CD8-positive, alpha-beta memory T cell (primary cell): ENCODE data around the gene TAF11L14. TPM values are rescaled to one million over a fixed set of nuclear protein-coding genes. Genes with fewer than 3 reads are reported as not detected.
"Not testable (repeated sequence)": the region's sequence is repeated elsewhere in the genome, so short reads cannot be mapped to it uniquely, and the experiment has no call there.

ENCODE experiments used
- CTCF ChIA-PET: fragments of 350-600 bp; sonication (Branson Sonifier 250); formaldehyde crosslinking; loops from one replicate; lab custom pipeline; 2021; ENCODE audit warnings: antibody characterized with exemption; lab: Charles Lee
- POLR2A ChIA-PET: fragments of 350-600 bp; sonication (Branson Sonifier 250); formaldehyde crosslinking; loops from one replicate; lab custom pipeline; 2021; ENCODE audit warnings: antibody characterized with exemption; lab: Charles Lee
- DNase-seq, 5 donors: peaks; one replicate each; pipeline versions ENCODE4 v3.0.0 to v3.0.0-alpha.2; 2020 to 2022; ENCODE audit warnings: mixed read lengths in 1 of 5
- H3K27ac ChIP-seq: one replicate; pipeline ENCODE4 v1.7.0; 2013; ENCODE audit warnings: low read depth, mild to moderate bottlenecking, low read length, moderate library complexity
- H3K27me3 ChIP-seq: 2 replicates; pipeline ENCODE4 v1.7.0; 2013; ENCODE audit warnings: low read length, mild to moderate bottlenecking; ENCODE audit not compliant: insufficient read depth, poor library complexity, severe bottlenecking
- H3K36me3 ChIP-seq: 2 replicates; pipeline ENCODE4 v1.7.0; 2013; ENCODE audit warnings: mild to moderate bottlenecking, low read length, moderate library complexity; ENCODE audit not compliant: insufficient read depth
- H3K4me1 ChIP-seq: 2 replicates; pipeline ENCODE4 v1.7.0; 2013; ENCODE audit warnings: mild to moderate bottlenecking, low read length, moderate library complexity; ENCODE audit not compliant: insufficient read depth
- H3K4me3 ChIP-seq: 2 replicates; pipeline ENCODE4 v1.7.0; 2013; ENCODE audit warnings: mild to moderate bottlenecking, low read length
- H3K9me3 ChIP-seq: 2 replicates; pipeline ENCODE4 v1.7.0; 2013; ENCODE audit warnings: mild to moderate bottlenecking, low read length
- H3K27ac Mint-ChIP-seq, 8 donors: one replicate each; pipeline ENCODE4 v1.8.0; 2020 to 2021; ENCODE audit warnings: mixed read lengths in 8 of 8, mild to moderate bottlenecking in 6 of 8, inconsistent platforms in 3 of 8, moderate library complexity in 3 of 8
- H3K27me3 Mint-ChIP-seq, 2 donors: one replicate each; pipeline ENCODE4 v1.8.0; 2020 to 2021; ENCODE audit warnings: mixed read lengths in 2 of 2, mild to moderate bottlenecking in 1 of 2, moderate library complexity in 1 of 2
- H3K36me3 Mint-ChIP-seq, 3 donors: one replicate each; pipeline ENCODE4 v1.8.0; 2020 to 2021; ENCODE audit warnings: mixed read lengths in 3 of 3, inconsistent platforms in 1 of 3, mild to moderate bottlenecking in 1 of 3
- H3K4me1 Mint-ChIP-seq, 3 donors: one replicate each; pipeline ENCODE4 v1.8.0; 2020 to 2021; ENCODE audit warnings: mixed read lengths in 3 of 3, inconsistent platforms in 1 of 3, mild to moderate bottlenecking in 1 of 3
- H3K4me3 Mint-ChIP-seq, 7 donors: one replicate each; pipeline ENCODE4 v1.8.0; 2020 to 2021; ENCODE audit warnings: mixed read lengths in 7 of 7, mild to moderate bottlenecking in 6 of 7, moderate library complexity in 4 of 7, inconsistent platforms in 2 of 7
- H3K9me3 Mint-ChIP-seq, 5 donors: one replicate each; pipeline ENCODE4 v1.8.0; 2020 to 2022; ENCODE audit warnings: mixed read lengths in 5 of 5, mild to moderate bottlenecking in 3 of 5, moderate library complexity in 2 of 5, inconsistent platforms in 1 of 5
- polyA plus RNA-seq: library from polyadenylated mRNA; unstranded; fragments of 300-500 nt; fragmentation: Illumina TruSeq; gene quantifications from one replicate; pipeline ENCODE4 v1.2.3, GENCODE V29; 2021
- total RNA-seq, 2 experiments: library from RNA; stranded (reverse); gene quantifications; one replicate each; pipeline ENCODE4 v1.2.3, GENCODE V29; 2021

The TAF11L14 gene
- total RNA-seq (not detected), polyA plus RNA-seq (not detected)

GRCh38 chr5:17634160-17634559, at the start of gene TAF11L14:
Gene TAF11L14 (plus strand): TSS chr5:17634460.
- Mint-ChIP-seq H3K27me3 (peaks cover 0 to 1% of the 10 kb centered on the region in 2 donors), H3K36me3 (no peaks in the 10 kb centered on the region), H3K4me1 (no peaks in the 10 kb centered on the region), H3K27ac (no peak within 1 kb of the TSS), H3K4me3 (no peak within 1 kb of the TSS), H3K9me3 (peaks cover 0 to 10% (median 0%) of the 10 kb centered on the region in 5 donors)
- H3K4me1 ChIP-seq = no peaks in the 10 kb centered on the region
- no peak for DNase-seq
- H3K27ac ChIP-seq = no peak within 1 kb of the TSS
- no peak within 1 kb of the TSS for H3K4me3 ChIP-seq
- no peaks in the 10 kb centered on the region for H3K9me3 ChIP-seq
- no peaks in the 10 kb centered on the region for H3K27me3 ChIP-seq
- CTCF ChIA-PET = no interaction called here
- POLR2A ChIA-PET = no interaction called here
- no peaks in the 10 kb centered on the region for H3K36me3 ChIP-seq

DNA sequence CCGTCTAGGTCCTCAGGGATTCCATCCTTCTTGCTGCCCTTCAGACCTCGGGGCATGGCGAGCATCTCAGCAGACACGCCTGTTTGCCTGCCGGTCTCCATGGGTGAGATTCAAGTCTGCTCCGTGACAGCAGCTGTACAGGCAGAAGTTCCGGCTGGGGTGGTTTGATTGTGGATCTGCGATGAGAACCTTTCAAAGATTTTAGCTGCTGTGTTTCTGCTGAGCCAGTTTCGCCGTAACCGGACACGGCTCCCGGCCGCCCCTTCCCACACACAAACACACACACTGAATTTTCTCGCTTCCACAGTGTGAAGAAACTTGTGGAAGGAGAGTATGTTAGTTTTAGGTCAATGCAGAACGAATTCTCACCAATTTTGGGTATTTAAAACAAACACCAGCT, 48.6 kb upstream of the TAF11L14 start, which contains the start of gene TAF11L7:
Gene TAF11L7, minus strand, starts transcription at position 101 of the 400 bp plus-strand sequence.
- H3K27ac ChIP-seq, H3K36me3 ChIP-seq, H3K36me3 Mint-ChIP-seq, H3K4me1 Mint-ChIP-seq, H3K9me3 ChIP-seq, H3K27ac Mint-ChIP-seq, H3K27me3 Mint-ChIP-seq, CTCF ChIA-PET, H3K9me3 Mint-ChIP-seq, DNase-seq, H3K4me3 Mint-ChIP-seq, H3K27me3 ChIP-seq, H3K4me3 ChIP-seq, POLR2A ChIA-PET, H3K4me1 ChIP-seq: not testable (repeated sequence)

DNA sequence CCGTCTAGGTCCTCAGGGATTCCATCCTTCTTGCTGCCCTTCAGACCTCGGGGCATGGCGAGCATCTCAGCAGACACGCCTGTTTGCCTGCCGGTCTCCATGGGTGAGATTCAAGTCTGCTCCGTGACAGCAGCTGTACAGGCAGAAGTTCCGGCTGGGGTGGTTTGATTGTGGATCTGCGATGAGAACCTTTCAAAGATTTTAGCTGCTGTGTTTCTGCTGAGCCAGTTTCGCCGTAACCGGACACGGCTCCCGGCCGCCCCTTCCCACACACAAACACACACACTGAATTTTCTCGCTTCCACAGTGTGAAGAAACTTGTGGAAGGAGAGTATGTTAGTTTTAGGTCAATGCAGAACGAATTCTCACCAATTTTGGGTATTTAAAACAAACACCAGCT, 43.4 kb upstream of the TAF11L14 start, which contains the start of gene TAF11L8:
Gene TAF11L8, minus strand, starts transcription at position 101 of the 400 bp plus-strand sequence.
- POLR2A ChIA-PET, H3K36me3 ChIP-seq, H3K27me3 Mint-ChIP-seq, H3K9me3 Mint-ChIP-seq, H3K27ac ChIP-seq, H3K36me3 Mint-ChIP-seq, H3K4me3 Mint-ChIP-seq, H3K9me3 ChIP-seq, H3K4me3 ChIP-seq, H3K27ac Mint-ChIP-seq, CTCF ChIA-PET, H3K27me3 ChIP-seq, DNase-seq, H3K4me1 Mint-ChIP-seq, H3K4me1 ChIP-seq: not testable (repeated sequence)

DNA sequence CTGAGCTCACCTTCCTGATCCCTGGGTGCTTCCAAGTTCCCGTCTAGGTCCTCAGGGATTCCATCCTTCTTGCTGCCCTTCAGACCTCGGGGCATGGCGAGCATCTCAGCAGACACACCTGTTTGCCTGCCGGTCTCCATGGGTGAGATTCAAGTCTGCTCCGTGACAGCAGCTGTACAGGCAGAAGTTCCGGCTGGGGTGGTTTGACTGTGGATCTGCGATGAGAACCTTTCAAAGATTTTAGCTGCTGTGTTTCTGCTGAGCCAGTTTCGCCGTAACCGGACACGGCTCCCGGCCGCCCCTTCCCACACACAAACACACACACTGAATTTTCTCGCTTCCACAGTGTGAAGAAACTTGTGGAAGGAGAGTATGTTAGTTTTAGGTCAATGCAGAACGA, 40.0 kb upstream of the TAF11L14 start, which contains the start of gene TAF11L9:
Gene TAF11L9, minus strand, starts transcription at position 140 of the 400 bp plus-strand sequence.
- H3K4me1 ChIP-seq, H3K4me3 Mint-ChIP-seq, H3K27ac Mint-ChIP-seq, H3K9me3 Mint-ChIP-seq, H3K4me1 Mint-ChIP-seq, POLR2A ChIA-PET, H3K36me3 ChIP-seq, H3K27me3 Mint-ChIP-seq, DNase-seq, H3K36me3 Mint-ChIP-seq, H3K9me3 ChIP-seq, H3K27ac ChIP-seq, H3K4me3 ChIP-seq, CTCF ChIA-PET, H3K27me3 ChIP-seq: not testable (repeated sequence)

DNA sequence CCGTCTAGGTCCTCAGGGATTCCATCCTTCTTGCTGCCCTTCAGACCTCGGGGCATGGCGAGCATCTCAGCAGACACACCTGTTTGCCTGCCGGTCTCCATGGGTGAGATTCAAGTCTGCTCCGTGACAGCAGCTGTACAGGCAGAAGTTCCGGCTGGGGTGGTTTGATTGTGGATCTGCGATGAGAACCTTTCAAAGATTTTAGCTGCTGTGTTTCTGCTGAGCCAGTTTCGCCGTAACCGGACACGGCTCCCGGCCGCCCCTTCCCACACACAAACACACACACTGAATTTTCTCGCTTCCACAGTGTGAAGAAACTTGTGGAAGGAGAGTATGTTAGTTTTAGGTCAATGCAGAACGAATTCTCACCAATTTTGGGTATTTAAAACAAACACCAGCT, 36.5 kb upstream of the TAF11L14 start, which contains the start of gene TAF11L10:
Gene TAF11L10, minus strand, starts transcription at position 101 of the 400 bp plus-strand sequence.
- H3K9me3 ChIP-seq, H3K9me3 Mint-ChIP-seq, H3K27me3 Mint-ChIP-seq, DNase-seq, CTCF ChIA-PET, H3K36me3 ChIP-seq, POLR2A ChIA-PET, H3K4me3 ChIP-seq, H3K4me1 ChIP-seq, H3K36me3 Mint-ChIP-seq, H3K27me3 ChIP-seq, H3K27ac ChIP-seq, H3K4me3 Mint-ChIP-seq, H3K27ac Mint-ChIP-seq, H3K4me1 Mint-ChIP-seq: not testable (repeated sequence)

DNA sequence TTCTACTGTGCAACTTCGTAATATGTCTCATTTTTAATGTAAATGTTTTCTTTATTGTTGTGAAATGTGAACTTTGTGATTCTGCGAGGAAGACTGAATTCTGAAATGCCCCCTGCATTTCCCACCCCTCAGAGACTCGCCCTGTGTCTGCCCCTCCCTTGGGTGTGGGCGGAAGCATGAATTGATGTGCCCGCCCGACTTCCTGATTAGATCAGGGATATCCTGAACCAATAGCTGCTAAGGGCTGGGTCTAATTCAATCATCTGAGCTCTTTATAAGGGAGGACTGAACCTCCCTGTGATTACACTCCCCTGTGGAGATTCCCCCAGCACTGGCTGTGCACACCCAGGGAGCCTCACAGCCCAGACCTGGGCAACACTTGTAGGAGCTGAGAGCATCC, 30.4 kb upstream of the TAF11L14 start, which contains the start of gene TAF11L11:
Gene TAF11L11, plus strand, starts transcription at position 304 of the 400 bp plus-strand sequence.
- H3K9me3 ChIP-seq, H3K27me3 ChIP-seq, H3K27ac Mint-ChIP-seq, CTCF ChIA-PET, H3K36me3 Mint-ChIP-seq, H3K4me1 ChIP-seq, H3K27ac ChIP-seq, H3K27me3 Mint-ChIP-seq, DNase-seq, H3K4me3 ChIP-seq, H3K4me1 Mint-ChIP-seq, H3K36me3 ChIP-seq, H3K4me3 Mint-ChIP-seq, POLR2A ChIA-PET: not testable (repeated sequence)
- H3K9me3 Mint-ChIP-seq = peaks cover 0 to 14% (median 11%) of the 10 kb centered on the region in 5 donors

GRCh38 chr5:17604951-17605350, 29.3 kb upstream of the TAF11L14 start:
- H3K36me3 Mint-ChIP-seq = no peaks in the 10 kb centered on the region
- H3K9me3 Mint-ChIP-seq = peaks cover 0 to 15% (median 8%) of the 10 kb centered on the region in 5 donors
- ChIA-PET CTCF (no interaction called here), POLR2A (no interaction called here)
- no peaks in the 10 kb centered on the region for H3K4me1 Mint-ChIP-seq
- Histone ChIP-seq H3K4me3 (no peak overlapping the region), H3K27me3 (no peaks in the 10 kb centered on the region), H3K9me3 (no peaks in the 10 kb centered on the region), H3K36me3 (no peaks in the 10 kb centered on the region), H3K4me1 (no peaks in the 10 kb centered on the region), H3K27ac (no peak overlapping the region)
- no peak for DNase-seq
- H3K27me3 Mint-ChIP-seq = no peaks in the 10 kb centered on the region
- H3K4me3 Mint-ChIP-seq = no peak overlapping the region
- no peak overlapping the region for H3K27ac Mint-ChIP-seq

- H3K27ac ChIP-seq, H3K36me3 Mint-ChIP-seq, H3K4me3 ChIP-seq, H3K4me3 Mint-ChIP-seq, POLR2A ChIA-PET, DNase-seq, H3K4me1 ChIP-seq, H3K27me3 ChIP-seq, H3K36me3 ChIP-seq, H3K4me1 Mint-ChIP-seq, H3K27ac Mint-ChIP-seq, CTCF ChIA-PET, H3K27me3 Mint-ChIP-seq, H3K9me3 ChIP-seq: not testable (repeated sequence)
- peaks cover 0 to 23% (median 9%) of the 10 kb centered on the region in 5 donors for H3K9me3 Mint-ChIP-seq
These were observed 26.8 kb upstream of the TAF11L14 start for GRCh38 chr5:17607461-17607860.

GRCh38 chr5:17610092-17610491, 24.2 kb upstream of the TAF11L14 start, which contains the start of gene TAF11L12:
Gene TAF11L12 (plus strand): TSS chr5:17610392.
- CTCF ChIA-PET, H3K36me3 Mint-ChIP-seq, H3K27ac Mint-ChIP-seq, H3K4me1 ChIP-seq, H3K27me3 Mint-ChIP-seq, H3K4me3 Mint-ChIP-seq, H3K4me1 Mint-ChIP-seq, H3K27ac ChIP-seq, H3K9me3 ChIP-seq, POLR2A ChIA-PET, H3K4me3 ChIP-seq, DNase-seq, H3K36me3 ChIP-seq, H3K27me3 ChIP-seq: not testable (repeated sequence)
- H3K9me3 Mint-ChIP-seq = peaks cover 0 to 26% (median 7%) of the 10 kb centered on the region in 5 donors
